ENCODE measurements around the gene PDE2A. TPM values are rescaled to one million over a fixed set of nuclear protein-coding genes. Genes with fewer than 3 reads are reported as not detected.

Gene PDE2A
- total RNA-seq, 1 donor from 2014 or later, result 168 TPM

GRCh38 chr11:72616655-72617054 lies 57.6 kb downstream of the PDE2A start:
- DNase-seq (ENCODE audit: low read depth in 2 of 2), result no peak

- DNase-seq (ENCODE audit: low read depth in 2 of 2), result no peak
Observed at GRCh38 chr11:72615329-72615728, 58.9 kb downstream of the PDE2A start.

GRCh38 chr11:72614381-72614780 lies 59.8 kb downstream of the PDE2A start:
- no peak for DNase-seq (ENCODE audit: low read depth in 2 of 2)

- no peak for DNase-seq (ENCODE audit: low read depth in 2 of 2)
Observed at GRCh38 chr11:72613977-72614376, 60.2 kb downstream of the PDE2A start.

- DNase-seq (ENCODE audit: low read depth in 2 of 2), result no peak
Observed at GRCh38 chr11:72613450-72613849, 60.8 kb downstream of the PDE2A start.

- DNase-seq (ENCODE audit: low read depth in 2 of 2), result no peak
Observed at GRCh38 chr11:72609476-72609875, 64.7 kb downstream of the PDE2A start.

- peak in 1 of 2 donors; percentile 45 for DNase-seq (ENCODE audit: low read depth in 2 of 2)
Observed at GRCh38 chr11:72609045-72609444, 65.2 kb downstream of the PDE2A start.

- DNase-seq (ENCODE audit: low read depth in 2 of 2), result no peak
Observed at GRCh38 chr11:72607496-72607895, 66.7 kb downstream of the PDE2A start.

- no peak for DNase-seq (ENCODE audit: low read depth in 2 of 2)
Observed at GRCh38 chr11:72606748-72607468, 67.3 kb downstream of the PDE2A start.

- DNase-seq (ENCODE audit: low read depth in 2 of 2), result no peak
Observed at GRCh38 chr11:72605973-72606747, 68.1 kb downstream of the PDE2A start.

GRCh38 chr11:72604256-72604655 lies 70.0 kb downstream of the PDE2A start:
- DNase-seq (ENCODE audit: low read depth in 2 of 2), result no peak

- no peak for DNase-seq (ENCODE audit: low read depth in 2 of 2)
Observed at GRCh38 chr11:72602250-72602904, 71.8 kb downstream of the PDE2A start.

- DNase-seq (ENCODE audit: low read depth in 2 of 2), result no peak
Observed at GRCh38 chr11:72600557-72600956, 73.7 kb downstream of the PDE2A start.

GRCh38 chr11:72599325-72600117 lies 74.7 kb downstream of the PDE2A start:
- peak in 1 of 2 donors; percentile 22 for DNase-seq (ENCODE audit: low read depth in 2 of 2)

GRCh38 chr11:72598906-72599305 lies 75.3 kb downstream of the PDE2A start:
- peak; percentile 43 to 68 for DNase-seq (ENCODE audit: low read depth in 2 of 2)

GRCh38 chr11:72598466-72598865 lies 75.8 kb downstream of the PDE2A start:
- no peak for DNase-seq (ENCODE audit: low read depth in 2 of 2)

GRCh38 chr11:72597721-72598120 lies 76.5 kb downstream of the PDE2A start:
- no peak for DNase-seq (ENCODE audit: low read depth in 2 of 2)

GRCh38 chr11:72595292-72595684 lies 78.9 kb downstream of the PDE2A start:
- no peak for DNase-seq (ENCODE audit: low read depth in 2 of 2)

GRCh38 chr11:72594493-72595291 lies 79.5 kb downstream of the PDE2A start:
- no peak for DNase-seq (ENCODE audit: low read depth in 2 of 2)

- no peak for DNase-seq (ENCODE audit: low read depth in 2 of 2)
Observed at GRCh38 chr11:72592698-72593495, 81.3 kb downstream of the PDE2A start.
